ENCODE results near the gene TOX2. TPM values are rescaled to one million over a fixed set of nuclear protein-coding genes. Genes with fewer than 3 reads are reported as not detected.

TOX2 gene
- total RNA-seq, 1 donor from 2014 or later, result 0.41 TPM

- no peak for DNase-seq (ENCODE audit: low spot score in 2 of 2)
- no peak for FAIRE-seq
Observed at GRCh38 chr20:44112889-44113617, 198.4 kb downstream of the TOX2 start.

- no peak for FAIRE-seq
- DNase-seq (ENCODE audit: low spot score in 2 of 2), result no peak
Observed at GRCh38 chr20:44113618-44114376, 199.1 kb downstream of the TOX2 start.

- no peak for DNase-seq (ENCODE audit: low spot score in 2 of 2)
- no peak for FAIRE-seq
Observed at GRCh38 chr20:44115181-44115580, 200.5 kb downstream of the TOX2 start.

GRCh38 chr20:44115762-44116644 lies 201.4 kb downstream of the TOX2 start:
- FAIRE-seq, result no peak
- no peak for DNase-seq (ENCODE audit: low spot score in 2 of 2)

GRCh38 chr20:44117296-44118184 lies 202.9 kb downstream of the TOX2 start:
- DNase-seq (ENCODE audit: low spot score in 2 of 2), result no peak
- FAIRE-seq, result no peak

- FAIRE-seq (no peak), DNase-seq (ENCODE audit: low spot score in 2 of 2) (no peak)
Observed at GRCh38 chr20:44118185-44119033, 203.8 kb downstream of the TOX2 start.

Small RNA genes within 50 kb of the gene (small RNA-seq; reads per million reads assigned to genes)
- not detected for gene RN7SL443P

Other genes starting within 250 kb of the TOX2 start
- 0.41 TPM for gene MYBL2, start 247.7 kb upstream of the TOX2 start, total RNA-seq
- not detected for gene GTSF1L, start 187.8 kb upstream of the TOX2 start, total RNA-seq

Measured in frontal cortex (tissue), 4 donors.